Measurements from ENCODE around the gene HMGN3. TPM values are rescaled to one million over a fixed set of nuclear protein-coding genes. Genes with fewer than 3 reads are reported as not detected.

The HMGN3 gene
- total and polyA plus RNA-seq, 5 experiments from 2014 or later, result 64.6 to 114 (median 106) TPM

DNA sequence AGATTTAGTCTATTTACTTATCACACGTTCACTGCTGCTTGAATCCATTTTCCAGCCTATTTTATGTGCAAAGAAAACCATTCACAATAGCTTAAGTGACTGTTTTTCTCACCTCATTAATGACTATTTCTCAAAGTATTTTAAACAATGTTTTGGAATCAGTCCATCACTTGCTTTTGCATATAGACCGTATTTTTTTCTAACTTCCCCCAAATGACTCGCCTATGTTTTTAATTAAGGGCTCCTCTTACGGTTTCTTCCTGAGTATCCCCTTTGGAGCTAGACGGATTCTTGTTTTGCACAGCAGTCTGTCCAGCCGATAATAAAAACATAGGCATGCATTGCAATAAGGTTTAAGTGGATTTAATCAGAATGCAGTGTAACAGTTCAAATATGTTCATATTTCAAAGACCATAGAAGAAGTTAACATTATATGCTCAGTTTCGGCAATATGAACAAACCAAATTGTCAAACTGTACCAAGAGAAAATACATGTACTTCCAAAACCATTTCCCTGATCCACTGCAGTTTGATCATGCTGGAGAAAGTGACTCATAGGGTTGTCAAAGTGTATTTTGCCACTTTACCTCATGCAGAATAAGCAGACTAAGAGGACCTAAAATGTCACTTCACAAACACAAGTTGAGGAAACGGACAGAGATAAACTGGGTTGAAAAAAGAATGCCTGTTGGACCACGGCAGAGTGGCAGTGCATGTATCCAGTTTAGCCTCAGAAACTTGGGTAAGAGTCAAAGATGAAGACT, 66.4 kb downstream of the HMGN3 start:
- no peak for ATAC-seq
- Mint-ChIP-seq H3K4me3 (no peak overlapping the region), H3K27me3 (peaks cover 0 to 3% (median 2%) of the 10 kb centered on the region in 5 donors), H3K27ac (no peak overlapping the region), H3K36me3 (no peaks in the 10 kb centered on the region), H3K9me3 (no peaks in the 10 kb centered on the region), H3K4me1 (no peaks in the 10 kb centered on the region)
- POLR2A ChIA-PET, result no interaction called here
- DNase-seq, result no peak

DNA sequence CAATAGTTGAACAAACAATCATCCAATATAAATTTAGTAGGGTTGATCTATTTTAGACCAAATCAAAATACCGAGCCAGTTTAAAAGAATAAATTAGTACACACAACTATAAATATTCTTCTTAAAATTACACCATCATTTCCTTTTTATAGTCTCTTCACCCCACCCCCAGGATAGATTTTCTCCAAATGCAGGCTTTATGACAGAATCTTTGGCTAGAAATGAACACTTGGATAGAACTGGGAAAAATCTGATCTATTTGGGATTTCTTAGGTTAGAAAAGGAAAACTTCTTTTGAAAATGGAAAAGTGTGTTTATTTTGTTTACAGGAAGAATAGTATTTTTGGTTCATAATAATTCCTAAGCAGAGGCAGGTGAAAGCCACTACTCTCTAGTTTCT, 74.6 kb downstream of the HMGN3 start:
- Mint-ChIP-seq H3K27me3 (peaks cover 1 to 18% (median 3%) of the 10 kb centered on the region in 5 donors), H3K9me3 (no peaks in the 10 kb centered on the region), H3K4me3 (no peak overlapping the region), H3K27ac (no peak overlapping the region), H3K36me3 (no peaks in the 10 kb centered on the region), H3K4me1 (no peaks in the 10 kb centered on the region)
- ATAC-seq (no peak), DNase-seq (no peak)
- POLR2A ChIA-PET, result no interaction called here

DNA sequence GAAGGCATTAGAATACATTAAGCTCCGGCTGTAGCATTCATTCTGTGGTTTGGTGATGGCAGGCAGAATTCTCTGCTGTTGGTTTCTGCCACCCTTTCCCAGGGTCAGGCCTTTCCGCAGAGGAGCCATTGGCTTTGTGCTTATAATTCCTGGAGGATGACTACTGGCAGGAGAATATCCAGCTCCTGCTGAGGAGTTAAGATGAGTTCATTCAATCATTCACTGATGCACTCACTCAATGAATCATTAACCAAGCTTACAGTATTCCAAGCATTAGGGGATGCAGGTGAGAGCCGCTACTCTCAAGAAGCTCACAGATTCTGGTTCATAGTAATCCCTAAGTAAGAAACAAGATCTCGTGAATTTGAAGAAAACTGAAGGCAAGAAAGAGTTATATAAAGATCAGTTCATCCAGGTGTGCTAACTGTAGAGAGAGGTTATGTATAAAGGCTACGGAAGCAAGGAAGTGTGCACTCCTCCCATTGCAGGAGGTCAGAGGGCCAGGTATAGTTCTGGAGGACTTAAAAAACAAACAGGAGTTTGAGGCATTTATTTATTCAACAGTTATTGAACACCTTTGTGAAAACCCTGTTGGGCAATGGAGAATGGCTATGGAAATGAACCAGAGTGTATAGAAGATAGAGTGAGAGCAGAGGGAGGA, 75.5 kb downstream of the HMGN3 start:
- Mint-ChIP-seq H3K36me3 (no peaks in the 10 kb centered on the region), H3K9me3 (no peaks in the 10 kb centered on the region), H3K27me3 (peaks cover 0 to 18% (median 3%) of the 10 kb centered on the region in 5 donors), H3K27ac (no peak overlapping the region), H3K4me3 (no peak overlapping the region), H3K4me1 (no peaks in the 10 kb centered on the region)
- ATAC-seq (no peak), DNase-seq (no peak)
- POLR2A ChIA-PET, result no interaction called here

DNA sequence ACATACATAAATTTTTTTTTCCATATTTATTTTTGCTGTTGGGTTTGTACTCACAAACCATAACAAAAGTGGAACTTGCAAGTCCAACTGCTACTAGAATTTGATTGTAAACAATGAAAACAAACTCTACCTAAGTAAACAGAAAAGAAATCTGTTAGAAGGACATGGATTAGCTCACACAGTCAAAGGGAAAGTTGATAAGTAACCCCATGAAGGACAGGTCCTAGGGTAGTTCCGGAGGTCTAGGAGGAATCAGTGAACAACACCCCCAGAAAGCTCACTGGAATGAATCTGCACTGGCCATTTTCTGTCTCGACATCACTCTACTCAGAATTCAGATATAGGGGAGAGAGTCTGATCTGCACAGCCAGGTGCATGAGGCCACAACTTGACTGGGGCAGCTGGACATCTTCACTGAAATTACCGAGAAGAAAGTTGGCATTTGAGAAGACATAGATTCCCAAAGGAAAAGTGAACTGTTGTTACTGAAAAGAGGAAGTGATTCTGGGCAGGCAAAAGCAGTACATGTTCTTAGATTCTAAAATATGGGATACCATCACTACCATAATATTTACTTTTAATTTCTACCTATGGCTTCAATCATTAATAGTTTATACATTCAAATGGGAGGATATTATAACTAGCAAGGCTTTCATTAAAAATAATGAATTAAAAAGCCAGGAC, 76.4 kb downstream of the HMGN3 start:
- Mint-ChIP-seq H3K27me3 (peaks cover 0 to 18% (median 3%) of the 10 kb centered on the region in 5 donors), H3K4me1 (no peaks in the 10 kb centered on the region), H3K27ac (no peak overlapping the region), H3K36me3 (no peaks in the 10 kb centered on the region), H3K9me3 (no peaks in the 10 kb centered on the region), H3K4me3 (no peak overlapping the region)
- DNase-seq (no peak), ATAC-seq (no peak)
- POLR2A ChIA-PET, result no interaction called here

DNA sequence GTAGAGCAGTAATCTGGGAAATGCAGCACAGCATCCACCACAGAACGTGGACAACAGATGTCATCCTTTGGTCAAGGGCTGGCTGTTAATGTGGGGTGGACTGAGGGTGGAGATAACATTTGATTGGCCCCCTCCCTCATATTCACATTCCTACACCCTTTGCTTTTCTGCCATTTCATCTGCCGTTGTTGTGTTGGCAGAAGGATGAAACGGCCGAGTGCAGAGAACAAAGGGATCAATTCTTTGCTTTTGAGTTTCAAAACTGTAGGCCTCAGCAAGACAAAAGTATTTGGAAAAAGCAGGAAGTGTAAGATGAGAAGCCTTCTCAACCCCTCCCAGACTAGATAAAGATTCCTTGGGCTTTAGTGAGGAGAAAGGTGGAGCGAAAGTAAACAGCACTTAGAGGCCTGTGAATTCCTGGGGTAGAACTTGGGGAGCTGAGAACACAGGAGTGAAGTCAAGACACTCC, 82.2 kb downstream of the HMGN3 start:
- Mint-ChIP-seq H3K27ac (no peak overlapping the region), H3K4me1 (no peaks in the 10 kb centered on the region), H3K27me3 (peaks cover 0 to 5% (median 0%) of the 10 kb centered on the region in 5 donors), H3K9me3 (no peaks in the 10 kb centered on the region), H3K4me3 (no peak overlapping the region), H3K36me3 (no peaks in the 10 kb centered on the region)
- ATAC-seq, result no peak
- DNase-seq, result no peak
- POLR2A ChIA-PET, result no interaction called here

Other genes with a start within 250 kb of the HMGN3 start
- gene PHIP, start 156.4 kb downstream of the HMGN3 start, total RNA-seq, result 10 to 100 TPM; 45.6 to 46.8 TPM
- gene PHIP, start 156.4 kb downstream of the HMGN3 start, polyA plus RNA-seq, result 10 to 100 TPM in 1 of 3 donors, 1 to 10 TPM in 2; 8.6 to 11.9 (median 9.0) TPM

All from naive thymus-derived CD8-positive, alpha-beta T cell (primary cell).